Measurements from ENCODE around the gene MLH1. TPM values are rescaled to one million over a fixed set of nuclear protein-coding genes. Genes with fewer than 3 reads are reported as not detected.
A peak's percentile ranks its signal among the peaks of the same experiment; 100 is the strongest.

Gene MLH1
- total and polyA plus RNA-seq, 9 donors = 14.1 to 44.3 (median 21.4) TPM

DNA sequence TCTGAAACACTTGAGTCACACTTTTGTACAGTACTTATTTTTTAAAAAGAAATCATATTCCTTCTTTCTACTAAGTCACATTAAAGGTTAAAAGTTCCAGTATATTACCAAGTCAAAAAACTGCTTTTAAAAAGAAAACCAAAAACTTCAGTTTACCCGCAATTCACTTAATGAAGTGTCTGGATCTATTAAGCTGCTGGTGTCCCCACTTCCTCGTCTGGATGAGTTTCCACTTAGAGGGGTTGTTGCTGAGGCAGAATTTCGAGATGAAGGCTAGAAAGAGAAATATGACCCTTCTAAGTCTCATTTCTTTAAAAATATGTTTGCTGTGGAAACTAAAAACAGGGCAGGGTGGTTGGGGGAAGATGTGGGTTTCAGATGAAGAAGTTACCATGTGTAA is 101.3 kb downstream of the MLH1 start:
- 55 to 60% (median 55%) methylated on average over 3 of the region's 3 CpGs for WGBS, 3 donors
- intact Hi-C loops (cut with DNase I) = no loop called here
- Histone ChIP-seq H3K27ac (no peak overlapping the region), H3K27me3 (no peaks in the 10 kb centered on the region), H3K4me3 (no peak overlapping the region), H3K9me3 (no peaks in the 10 kb centered on the region), H3K4me1 (ENCODE audit: insufficient read depth) (peaks cover 3% of the 10 kb centered on the region), H3K36me3 (no peaks in the 10 kb centered on the region)
- TF ChIP-seq POLR2A (IDR thresholded peaks at IDR 0.05) = no peak
- TF ChIP-seq EP300 (IDR thresholded peaks at IDR 0.05) = no peak
- TF ChIP-seq, protein P1, sequence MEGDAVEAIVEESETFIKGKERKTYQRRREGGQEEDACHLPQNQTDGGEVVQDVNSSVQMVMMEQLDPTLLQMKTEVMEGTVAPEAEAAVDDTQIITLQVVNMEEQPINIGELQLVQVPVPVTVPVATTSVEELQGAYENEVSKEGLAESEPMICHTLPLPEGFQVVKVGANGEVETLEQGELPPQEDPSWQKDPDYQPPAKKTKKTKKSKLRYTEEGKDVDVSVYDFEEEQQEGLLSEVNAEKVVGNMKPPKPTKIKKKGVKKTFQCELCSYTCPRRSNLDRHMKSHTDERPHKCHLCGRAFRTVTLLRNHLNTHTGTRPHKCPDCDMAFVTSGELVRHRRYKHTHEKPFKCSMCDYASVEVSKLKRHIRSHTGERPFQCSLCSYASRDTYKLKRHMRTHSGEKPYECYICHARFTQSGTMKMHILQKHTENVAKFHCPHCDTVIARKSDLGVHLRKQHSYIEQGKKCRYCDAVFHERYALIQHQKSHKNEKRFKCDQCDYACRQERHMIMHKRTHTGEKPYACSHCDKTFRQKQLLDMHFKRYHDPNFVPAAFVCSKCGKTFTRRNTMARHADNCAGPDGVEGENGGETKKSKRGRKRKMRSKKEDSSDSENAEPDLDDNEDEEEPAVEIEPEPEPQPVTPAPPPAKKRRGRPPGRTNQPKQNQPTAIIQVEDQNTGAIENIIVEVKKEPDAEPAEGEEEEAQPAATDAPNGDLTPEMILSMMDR (IDR thresholded peaks at IDR 0.05) = no peak
- DNase-seq = no peak

- Histone ChIP-seq H3K4me1 (ENCODE audit: insufficient read depth) (peaks cover 3% of the 10 kb centered on the region), H3K9me3 (no peaks in the 10 kb centered on the region), H3K36me3 (no peaks in the 10 kb centered on the region), H3K4me3 (no peak overlapping the region), H3K27ac (peak overlapping the region in 1 of 2 donors; percentile 52), H3K27me3 (no peaks in the 10 kb centered on the region)
- intact Hi-C loops (cut with DNase I) = no loop called here
- DNase-seq = no peak
- WGBS, 3 donors = 4 to 7% (median 6%) methylated on average over 1 of the region's 1 CpG
- TF ChIP-seq EP300 (IDR thresholded peaks at IDR 0.05) = no peak
- TF ChIP-seq, protein P1 (IDR thresholded peaks at IDR 0.05) = no peak
- no peak for TF ChIP-seq POLR2A (IDR thresholded peaks at IDR 0.05)
Observed at GRCh38 chr3:37096288-37096687, 103.0 kb downstream of the MLH1 start.

DNA sequence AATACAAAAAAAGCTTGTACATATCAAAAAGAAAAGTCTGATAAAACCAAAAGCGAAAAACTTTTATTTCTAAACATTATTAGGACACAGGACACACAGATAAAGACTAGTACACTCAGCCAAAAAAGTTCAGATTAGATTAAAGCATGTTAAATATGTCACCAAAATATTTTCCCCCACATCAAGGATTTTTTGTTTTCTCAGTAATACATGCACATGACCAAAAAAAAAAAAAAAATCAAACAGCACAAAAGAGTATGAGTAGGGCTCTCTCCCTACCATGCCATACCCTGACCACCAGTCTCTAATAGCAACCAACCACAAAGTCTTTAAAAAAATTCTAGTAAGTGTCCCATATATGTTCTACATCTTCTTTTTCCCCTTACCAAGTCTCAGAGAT is 103.7 kb downstream of the MLH1 start:
- TF ChIP-seq, protein P1 (IDR thresholded peaks at IDR 0.05) = no peak
- Histone ChIP-seq H3K36me3 (no peaks in the 10 kb centered on the region), H3K4me3 (no peak overlapping the region), H3K9me3 (no peaks in the 10 kb centered on the region), H3K4me1 (ENCODE audit: insufficient read depth) (peaks cover 3% of the 10 kb centered on the region), H3K27me3 (no peaks in the 10 kb centered on the region), H3K27ac (peak overlapping the region in 1 of 2 donors; percentile 52)
- no peak for DNase-seq
- WGBS, 3 donors = 4 to 11% (median 4%) methylated on average over 1 of the region's 1 CpG
- intact Hi-C loops (cut with DNase I) = no loop called here

GRCh38 chr3:37097776-37098175 is 104.5 kb downstream of the MLH1 start:
- TF ChIP-seq, protein P1 (IDR thresholded peaks at IDR 0.05) = no peak
- no peak for TF ChIP-seq POLR2A (IDR thresholded peaks at IDR 0.05)
- no peak for TF ChIP-seq EP300 (IDR thresholded peaks at IDR 0.05)
- intact Hi-C loops (cut with DNase I) = no loop called here
- no peak overlapping the region for H3K4me3 ChIP-seq
- H3K27me3 ChIP-seq = no peaks in the 10 kb centered on the region
- no peaks in the 10 kb centered on the region for H3K36me3 ChIP-seq
- H3K9me3 ChIP-seq = no peaks in the 10 kb centered on the region
- DNase-seq = no peak
- peak overlapping the region in 1 of 2 donors; percentile 27 for H3K27ac ChIP-seq
- H3K4me1 ChIP-seq (ENCODE audit: insufficient read depth) = peaks cover 3% of the 10 kb centered on the region

GRCh38 chr3:37098884-37099283 is 105.6 kb downstream of the MLH1 start:
- DNase-seq = no peak
- Histone ChIP-seq H3K4me1 (ENCODE audit: insufficient read depth) (peaks cover 3% of the 10 kb centered on the region), H3K27me3 (no peaks in the 10 kb centered on the region), H3K27ac (no peak overlapping the region), H3K4me3 (no peak overlapping the region), H3K9me3 (no peaks in the 10 kb centered on the region), H3K36me3 (no peaks in the 10 kb centered on the region)
- TF ChIP-seq, protein P1 (IDR thresholded peaks at IDR 0.05) = no peak
- TF ChIP-seq EP300 (IDR thresholded peaks at IDR 0.05) = no peak
- no peak for TF ChIP-seq POLR2A (IDR thresholded peaks at IDR 0.05)
- intact Hi-C loops (cut with DNase I) = no loop called here
- WGBS, 3 donors = 94 to 100% (median 97%) methylated on average over 2 of the region's 2 CpGs

Measured in ovary (tissue), 9 donors.